ENCODE measurements around the gene RUSF1.
"Not testable (repeated sequence)": the region's sequence is repeated elsewhere in the genome, so short reads cannot be mapped to it uniquely, and the experiment has no call there.

RUSF1 gene

DNA sequence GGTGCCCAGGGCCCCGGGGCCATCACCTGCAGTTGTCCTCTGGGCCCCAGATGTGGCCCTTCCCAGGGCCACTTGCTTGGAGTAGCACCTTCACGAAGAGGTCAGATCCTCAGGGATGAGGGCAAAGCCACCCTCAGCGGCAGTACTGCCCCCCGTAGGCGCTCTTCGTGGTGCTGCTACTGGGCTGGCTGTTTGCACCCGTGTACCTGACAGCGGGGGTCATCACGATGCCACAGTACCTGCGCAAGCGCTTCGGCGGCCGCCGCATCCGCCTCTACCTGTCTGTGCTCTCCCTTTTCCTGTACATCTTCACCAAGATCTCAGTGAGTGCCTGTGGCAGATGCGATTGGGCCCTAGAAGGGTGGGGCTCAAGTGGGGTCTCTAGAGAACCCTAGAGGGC lies 22.6 kb downstream of the RUSF1 start:
- no peak for DNase-seq

DNA sequence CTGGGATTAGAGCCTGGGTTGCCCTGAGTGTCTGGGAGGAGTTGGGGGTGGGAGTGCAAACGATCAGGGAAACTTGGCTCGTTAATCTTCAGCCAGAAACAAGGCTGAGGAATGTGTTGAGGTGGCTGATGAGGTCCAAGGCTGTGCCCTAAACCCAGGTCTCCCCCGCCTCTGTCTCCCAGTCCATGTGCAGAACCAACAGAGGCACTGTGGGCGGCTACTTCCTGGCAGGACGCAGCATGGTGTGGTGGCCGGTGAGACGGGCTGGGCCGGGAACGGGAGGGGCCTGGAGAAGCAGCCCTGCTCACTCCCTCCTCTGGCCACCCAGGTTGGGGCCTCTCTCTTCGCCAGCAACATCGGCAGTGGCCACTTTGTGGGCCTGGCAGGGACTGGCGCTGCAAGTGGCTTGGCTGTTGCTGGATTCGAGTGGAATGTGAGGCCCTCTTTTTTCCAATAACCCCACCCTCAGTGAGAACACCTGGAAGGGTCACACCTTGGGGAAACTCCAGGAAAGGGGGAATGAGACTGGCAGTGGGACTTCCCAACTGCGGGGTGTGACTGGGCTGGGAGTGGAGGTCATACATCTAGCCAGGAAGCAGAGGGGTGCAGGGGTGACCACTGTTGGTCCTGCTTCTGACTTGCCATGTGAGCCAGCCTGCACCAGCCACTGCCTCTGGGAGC lies 23.6 kb downstream of the RUSF1 start:
- DNase-seq = no peak

DNA sequence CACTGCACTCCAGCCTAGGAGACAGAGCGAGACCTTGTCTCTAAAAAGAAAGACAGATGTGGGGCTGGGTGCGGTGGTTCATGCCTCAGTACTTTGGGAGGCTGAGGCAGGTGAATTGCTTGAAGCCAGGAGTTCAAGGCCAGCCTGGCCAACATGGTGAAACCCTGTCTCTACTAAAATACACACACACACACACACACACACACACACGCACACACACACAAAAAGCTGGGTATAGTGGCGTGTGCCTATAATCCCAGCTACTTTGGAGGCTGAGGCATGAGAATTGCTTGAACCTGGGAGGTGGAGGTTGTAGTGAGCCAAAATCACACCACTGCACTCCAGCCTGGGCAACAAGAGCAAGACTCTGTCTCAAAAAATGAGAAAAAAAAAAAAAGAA lies 24.1 kb downstream of the RUSF1 start:
- DNase-seq = not testable (repeated sequence)

DNA sequence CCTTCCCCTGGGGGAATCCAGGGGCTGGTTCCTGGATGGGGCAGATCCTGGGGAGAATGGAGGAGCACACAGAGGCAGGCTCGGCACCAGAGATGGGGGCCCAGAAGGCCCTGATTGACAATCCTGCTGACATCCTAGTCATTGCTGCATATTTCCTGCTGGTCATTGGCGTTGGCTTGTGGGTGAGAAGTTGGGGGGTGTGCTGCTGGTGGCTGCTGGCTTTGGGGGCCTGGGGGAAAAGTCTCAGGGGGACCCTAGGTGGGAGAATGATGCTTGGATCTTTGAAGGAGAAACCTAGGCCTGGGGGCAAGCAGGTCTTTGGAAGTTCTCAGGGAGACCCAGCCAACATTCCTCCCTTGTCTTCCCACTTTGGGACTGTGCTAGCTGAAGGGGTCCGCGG lies 25.1 kb downstream of the RUSF1 start, which contains the start of gene SLC5A2:
Gene SLC5A2, plus strand, starts transcription at position 43 of the 400 bp plus-strand sequence. Its CDS starts 14 bp downstream, at position 57.
- no peak for DNase-seq

DNA sequence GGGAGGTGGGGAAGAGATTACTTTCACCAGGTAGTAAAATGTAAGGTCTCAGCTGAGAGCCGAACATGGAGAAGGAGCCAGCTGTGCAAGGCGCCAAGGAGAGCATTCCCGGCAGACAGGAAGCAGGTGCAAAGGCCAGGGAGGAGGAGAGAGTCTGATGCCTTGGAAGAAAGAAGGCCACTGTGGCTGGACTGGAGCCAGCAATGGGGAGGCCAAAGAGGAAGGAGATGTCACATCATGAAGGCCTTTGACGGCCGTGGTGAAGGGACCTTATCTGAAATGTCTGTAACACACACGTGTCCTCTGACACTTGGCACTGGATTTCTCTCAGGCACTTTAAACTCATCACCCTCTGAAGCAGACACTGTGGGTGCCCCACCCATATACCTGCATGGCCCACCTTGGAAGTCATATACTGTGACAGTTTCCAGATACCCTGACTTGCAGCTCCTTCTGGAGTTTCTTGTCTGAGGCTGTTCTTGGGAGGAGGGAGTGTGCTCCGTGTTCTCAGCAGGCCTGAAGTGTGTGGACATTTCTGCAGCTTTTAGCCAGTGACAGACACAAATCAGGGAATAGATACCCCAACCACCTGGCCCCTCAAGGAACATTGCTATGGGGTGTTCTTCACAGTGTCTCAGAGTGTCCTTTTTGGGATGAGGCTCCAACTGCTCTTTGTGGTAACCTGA lies 27.2 kb downstream of the RUSF1 start:
- DNase-seq = peak; percentile 79

DNA sequence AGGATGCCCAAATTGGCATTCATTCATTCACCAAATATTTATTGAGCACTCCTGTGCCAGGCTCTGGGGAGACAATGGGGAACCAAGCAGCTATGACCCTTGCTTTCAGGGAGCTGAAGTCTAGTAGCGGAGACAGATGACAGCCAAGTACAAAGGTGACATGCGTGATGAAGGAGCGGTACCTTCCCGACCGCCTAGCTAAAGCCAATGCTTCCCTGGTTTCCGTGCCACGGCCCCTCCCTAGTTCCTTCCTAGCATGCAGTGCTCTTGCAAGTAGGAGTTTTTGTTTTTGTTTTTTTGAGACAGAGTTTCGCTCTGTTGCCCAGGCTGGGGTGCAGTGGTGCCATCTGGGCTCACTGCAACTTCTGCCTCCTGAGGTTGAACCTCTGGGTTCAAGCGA lies 28.4 kb downstream of the RUSF1 start:
- DNase-seq = no peak

DNA sequence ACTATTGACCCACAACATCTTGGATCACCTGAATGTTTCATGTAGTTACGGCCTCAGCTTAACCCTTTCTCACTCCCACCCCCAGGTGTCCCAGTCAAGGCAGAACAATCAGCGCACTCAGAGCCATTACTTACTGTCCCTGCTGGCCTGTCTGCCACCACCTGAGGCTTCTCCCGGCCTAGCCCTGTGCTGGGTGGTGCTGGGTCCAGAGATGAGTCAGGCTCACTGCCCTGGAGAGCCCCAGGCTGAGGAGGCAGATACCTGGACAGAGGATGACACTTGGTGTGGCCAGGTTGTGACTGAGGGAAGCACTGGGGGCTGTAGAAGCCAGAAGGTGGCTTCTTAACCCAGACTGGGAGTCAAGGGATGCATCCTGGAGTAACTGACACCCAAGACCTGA lies 29.2 kb downstream of the RUSF1 start:
- DNase-seq = no peak

DNA sequence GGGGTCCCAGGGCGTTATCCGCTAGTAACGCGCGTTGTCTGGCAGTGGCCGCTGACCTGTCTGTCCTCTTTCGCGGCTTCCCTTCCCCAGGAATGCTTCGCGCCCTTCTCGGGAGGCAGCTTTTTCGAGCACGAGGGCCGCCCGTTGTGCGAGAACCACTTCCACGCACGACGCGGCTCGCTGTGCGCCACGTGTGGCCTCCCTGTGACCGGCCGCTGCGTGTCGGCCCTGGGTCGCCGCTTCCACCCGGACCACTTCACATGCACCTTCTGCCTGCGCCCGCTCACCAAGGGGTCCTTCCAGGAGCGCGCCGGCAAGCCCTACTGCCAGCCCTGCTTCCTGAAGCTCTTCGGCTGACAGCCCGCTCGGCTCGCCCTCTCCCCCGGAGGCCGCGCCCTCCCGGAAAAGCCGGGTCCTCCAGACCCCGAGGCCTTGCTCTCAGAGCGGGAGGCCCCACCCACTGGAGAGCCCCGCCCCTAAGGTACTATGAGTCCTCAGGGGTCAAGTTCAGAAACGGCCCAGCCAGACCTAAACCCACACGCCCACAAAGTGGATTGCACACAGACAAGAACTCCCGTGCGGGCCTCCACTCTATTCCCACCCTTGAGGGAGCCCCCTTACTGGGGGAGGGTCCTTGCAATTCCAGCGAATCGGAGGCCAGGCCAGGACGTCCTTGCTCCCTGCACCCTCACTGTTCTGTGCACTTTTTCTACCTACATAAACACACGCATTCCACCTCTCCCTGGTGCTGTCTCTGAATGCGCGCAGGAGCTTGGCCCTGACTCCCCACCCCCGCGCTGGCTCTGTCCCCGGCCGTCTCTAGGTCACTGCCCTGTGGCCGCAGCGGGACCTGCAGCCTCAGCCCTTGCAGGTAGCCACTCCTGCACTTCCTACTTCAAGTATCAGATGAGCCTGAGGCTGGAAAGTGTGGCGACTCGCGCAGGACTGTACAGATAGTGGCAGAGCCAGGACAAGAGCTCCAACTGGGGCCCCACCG lies 30.7 kb downstream of the RUSF1 start:
- DNase-seq = peak; percentile 84

DNA sequence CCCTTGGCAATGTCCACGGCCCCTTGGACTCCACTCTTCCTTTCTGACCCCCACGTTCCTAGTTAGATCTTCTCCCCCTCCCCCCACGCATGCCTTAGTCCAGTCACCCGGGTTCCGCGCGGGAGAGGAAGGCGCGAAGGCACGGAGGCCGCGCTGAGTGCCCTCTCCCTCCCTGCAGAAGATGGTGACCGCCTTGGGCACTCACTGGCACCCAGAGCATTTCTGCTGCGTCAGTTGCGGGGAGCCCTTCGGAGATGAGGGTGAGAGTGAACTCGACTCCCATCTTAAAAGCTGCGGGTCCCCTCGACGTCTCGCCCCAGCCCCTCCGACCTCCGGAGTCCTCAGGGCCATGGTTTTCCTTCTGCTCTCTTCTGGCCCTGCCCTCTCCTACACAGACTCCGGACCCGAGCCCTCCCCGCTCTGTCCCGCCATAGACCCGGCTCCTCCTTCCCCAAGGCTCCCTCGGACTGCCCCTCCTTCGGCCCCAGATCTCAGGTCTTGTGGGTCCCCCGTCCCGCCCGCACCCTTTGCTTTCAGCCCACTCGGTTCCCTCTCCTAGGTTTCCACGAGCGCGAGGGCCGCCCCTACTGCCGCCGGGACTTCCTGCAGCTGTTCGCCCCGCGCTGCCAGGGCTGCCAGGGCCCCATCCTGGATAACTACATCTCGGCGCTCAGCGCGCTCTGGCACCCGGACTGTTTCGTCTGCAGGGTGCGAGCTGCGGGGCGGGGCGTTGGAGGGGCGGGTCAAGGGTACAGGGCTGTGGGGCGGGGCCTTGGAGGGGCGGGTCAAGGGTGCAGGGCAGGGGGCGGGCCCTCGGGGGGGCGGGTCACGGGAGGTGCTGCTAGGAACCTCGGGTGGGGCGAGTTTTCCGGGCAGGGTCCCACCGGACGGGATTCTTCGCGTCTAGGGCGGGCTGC lies 31.6 kb downstream of the RUSF1 start:
- DNase-seq = peak; percentile 76

DNA sequence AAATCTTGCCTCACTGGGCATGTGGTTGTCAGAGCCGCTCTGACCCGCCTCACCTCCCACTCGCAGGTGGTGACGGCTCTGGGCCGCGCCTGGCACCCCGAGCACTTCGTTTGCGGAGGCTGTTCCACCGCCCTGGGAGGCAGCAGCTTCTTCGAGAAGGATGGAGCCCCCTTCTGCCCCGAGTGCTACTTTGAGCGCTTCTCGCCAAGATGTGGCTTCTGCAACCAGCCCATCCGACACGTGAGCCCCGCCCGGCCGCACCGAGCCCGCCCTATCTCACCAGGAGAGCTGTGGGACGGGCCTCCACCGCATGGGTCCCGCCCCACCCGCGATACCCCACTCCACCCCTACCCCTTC lies 32.3 kb downstream of the RUSF1 start:
- no peak for DNase-seq

DNA sequence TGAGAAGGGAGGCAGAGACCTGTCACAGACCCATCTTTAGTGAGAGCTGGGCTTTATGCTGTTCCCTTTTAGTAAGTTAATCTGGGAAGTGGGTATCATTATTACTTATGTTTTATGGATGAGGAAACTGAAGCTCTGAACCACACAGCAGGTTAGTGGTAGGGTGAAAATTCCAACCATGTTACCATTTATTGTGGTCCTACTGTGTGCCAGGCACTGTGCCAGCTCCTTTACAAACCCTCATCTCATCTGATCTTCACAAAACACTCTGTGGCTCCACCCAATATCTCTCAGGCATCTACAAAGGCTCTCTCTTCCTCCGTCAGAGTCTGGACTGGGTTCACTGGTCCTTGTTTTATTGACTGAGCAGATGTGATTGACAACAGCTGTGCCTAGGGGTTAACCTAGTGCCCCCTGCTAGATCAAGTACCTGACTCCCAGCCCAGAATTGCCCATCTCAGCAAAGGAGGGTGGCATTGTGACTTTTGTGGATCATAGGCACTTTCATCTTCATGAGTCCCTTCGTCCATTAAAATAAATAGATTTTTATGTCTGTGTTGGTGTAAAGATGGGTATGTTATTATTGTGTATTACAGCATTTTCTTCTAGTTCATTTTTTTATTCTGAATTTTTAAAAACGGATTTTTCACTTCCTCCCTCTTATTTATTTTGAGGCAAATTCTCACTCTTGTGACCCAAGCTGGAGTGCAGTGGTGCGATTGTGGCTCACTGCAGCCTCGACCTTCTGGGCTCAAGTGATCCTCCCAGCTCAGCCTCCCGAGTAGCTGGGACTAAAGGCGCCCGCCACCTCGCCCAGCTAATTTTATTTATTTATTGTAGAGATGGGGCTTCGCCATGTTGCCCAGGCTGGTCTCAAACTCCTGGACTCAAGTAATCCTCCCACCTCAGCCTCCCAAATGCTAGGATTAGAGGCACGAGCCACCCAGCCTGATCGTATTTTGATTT lies 33.1 kb downstream of the RUSF1 start:
- DNase-seq = no peak

DNA sequence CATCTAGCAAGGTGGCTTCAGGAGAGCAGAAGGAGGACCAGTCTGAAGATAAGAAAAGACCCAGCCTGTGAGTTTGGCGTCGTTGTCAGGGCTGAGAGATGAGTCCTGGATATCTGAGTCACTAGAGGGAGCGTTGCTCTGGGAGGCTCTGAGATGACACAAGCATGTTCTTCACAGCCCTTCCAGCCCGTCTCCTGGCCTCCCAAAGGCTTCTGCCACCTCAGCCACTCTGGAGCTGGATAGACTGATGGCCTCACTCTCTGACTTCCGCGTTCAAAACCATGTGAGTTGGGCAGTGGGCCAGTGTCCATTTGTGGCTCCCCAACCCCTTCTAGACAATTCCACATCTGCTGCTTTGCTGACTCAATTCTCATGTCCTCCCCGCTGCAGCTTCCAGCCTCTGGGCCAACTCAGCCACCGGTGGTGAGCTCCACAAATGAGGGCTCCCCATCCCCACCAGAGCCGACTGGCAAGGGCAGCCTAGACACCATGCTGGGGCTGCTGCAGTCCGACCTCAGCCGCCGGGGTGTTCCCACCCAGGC lies 33.9 kb downstream of the RUSF1 start:
- DNase-seq = peak; percentile 56

DNA sequence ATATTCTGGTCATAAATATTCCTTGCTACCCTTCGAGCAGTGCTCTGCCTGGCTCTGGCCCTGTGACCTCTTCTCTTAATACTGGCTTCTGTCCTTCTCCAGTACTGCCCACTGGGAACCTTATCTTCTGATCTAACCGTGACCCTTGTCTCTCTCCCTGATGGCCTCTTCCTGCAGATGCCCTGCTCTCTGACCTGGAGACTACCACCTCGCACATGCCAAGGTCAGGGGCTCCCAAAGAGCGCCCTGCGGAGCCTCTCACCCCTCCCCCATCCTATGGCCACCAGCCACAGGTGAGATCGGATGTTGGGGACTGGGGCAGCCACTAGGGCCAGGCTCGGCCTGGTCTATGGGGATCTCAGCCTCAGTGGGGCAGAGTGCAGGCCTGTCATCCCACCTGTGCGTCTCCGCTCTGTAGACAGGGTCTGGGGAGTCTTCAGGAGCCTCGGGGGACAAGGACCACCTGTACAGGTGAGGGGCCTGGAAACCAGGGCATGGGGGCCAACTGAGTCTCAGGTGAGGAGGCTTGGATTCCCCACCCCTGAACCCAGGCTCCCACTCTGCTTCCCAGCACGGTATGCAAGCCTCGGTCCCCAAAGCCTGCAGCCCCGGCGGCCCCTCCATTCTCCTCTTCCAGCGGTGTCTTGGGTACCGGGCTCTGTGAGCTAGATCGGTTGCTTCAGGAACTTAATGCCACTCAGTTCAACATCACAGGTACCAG lies 34.8 kb downstream of the RUSF1 start:
- DNase-seq = no peak

DNA sequence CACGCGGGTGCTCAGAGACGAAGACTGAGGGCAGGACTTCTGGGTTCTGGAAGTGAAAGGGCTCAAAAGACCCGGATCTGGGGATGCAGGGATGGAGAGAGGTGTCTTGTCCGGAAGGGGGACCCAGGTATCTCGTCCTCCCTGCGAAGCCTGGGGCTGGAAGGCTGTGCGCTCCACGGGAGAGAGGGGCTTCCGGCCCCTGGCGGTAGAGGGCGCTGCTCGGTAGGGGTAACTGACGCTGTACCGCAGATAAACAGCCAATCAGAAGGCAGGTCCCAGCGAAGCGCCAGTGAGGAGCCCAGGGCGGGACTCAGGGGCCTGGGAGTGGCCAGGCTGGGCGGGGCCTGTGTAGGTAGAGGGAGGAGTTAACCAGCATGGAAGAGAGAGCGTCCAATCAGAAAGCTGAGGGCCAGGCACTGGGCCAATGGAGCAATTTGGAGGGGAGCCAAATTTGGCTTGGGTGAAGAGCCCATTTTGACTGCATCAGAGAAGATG lies 35.4 kb downstream of the RUSF1 start:
- DNase-seq = peak; percentile 86

DNA sequence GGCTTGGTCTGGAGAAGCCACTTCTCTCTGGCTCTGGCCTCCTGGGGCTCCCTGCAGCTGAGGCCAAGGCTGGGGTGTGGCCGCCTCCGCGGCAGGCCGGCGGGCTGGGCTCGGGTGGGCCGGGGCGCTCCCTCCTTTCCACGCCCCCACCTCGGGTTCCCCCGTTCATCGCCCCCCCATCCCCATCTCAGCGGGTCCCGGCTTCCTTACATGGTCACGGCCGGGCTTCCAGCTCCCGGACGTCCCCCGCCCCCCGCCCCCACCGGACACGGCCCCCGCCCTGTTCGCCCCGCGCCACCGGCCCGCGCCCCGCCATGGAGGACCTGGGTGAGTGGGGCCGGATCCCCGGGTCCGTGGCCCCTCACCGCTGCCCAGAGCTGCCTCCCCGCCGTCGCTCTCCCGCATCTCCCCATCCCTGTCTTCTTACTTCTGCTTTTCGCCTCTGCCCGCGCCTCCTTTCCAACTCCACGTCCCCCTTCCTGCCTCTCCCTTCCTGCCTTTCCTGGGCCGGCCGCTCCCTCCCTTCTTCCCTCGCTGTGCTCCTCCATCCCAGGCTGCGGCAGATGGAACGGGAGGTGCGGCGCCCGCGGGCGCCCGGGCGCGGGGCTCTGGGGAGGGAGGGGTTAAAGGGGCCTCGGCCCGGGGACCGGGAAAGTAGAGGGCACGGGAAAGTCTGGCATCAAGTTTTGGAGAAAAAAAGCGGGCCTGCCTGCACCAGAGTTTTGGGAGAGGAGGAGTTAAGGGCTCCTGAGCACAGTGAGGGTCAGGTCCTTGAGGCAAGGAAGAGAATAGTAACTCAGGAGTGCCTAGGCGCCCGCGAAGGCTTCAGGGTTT lies 36.1 kb downstream of the RUSF1 start, which contains the start of gene TGFB1I1:
Gene TGFB1I1, plus strand, starts transcription at position 278 of the 834 bp plus-strand sequence. Its CDS starts 37 bp downstream, at position 315.
- peak; percentile 47 for DNase-seq

DNA sequence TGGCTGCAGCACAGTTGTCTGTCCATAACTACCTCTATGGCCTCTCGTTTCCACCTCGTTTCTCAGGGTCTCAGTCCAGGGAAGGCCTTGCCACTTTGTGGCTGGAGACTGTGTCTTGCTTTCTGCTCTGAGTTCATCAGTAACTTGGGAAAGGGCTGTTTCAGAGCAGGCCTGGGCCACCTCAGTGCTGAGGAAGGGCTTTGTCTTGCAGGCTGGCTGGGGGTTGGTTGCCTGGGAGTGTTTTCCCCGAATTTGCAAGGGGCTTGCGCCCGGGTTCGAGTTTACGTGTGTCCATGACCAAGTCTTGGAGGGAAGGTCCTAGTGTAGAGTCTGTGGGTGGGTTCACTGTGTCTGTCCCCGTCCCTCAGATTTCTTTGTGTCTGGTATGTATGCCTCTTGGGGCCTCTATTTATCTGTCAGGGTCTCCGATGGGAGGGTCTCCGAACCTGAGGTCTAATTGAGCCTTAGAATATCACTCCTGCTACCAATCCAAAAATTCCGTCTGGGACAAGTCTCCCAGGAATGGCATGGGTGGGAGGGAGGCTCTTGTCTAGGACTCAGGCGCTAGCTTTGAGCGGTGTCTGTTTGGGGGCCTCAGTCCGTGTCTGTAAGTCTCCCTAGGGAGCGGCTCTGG lies 36.8 kb downstream of the RUSF1 start:
- no peak for DNase-seq

DNA sequence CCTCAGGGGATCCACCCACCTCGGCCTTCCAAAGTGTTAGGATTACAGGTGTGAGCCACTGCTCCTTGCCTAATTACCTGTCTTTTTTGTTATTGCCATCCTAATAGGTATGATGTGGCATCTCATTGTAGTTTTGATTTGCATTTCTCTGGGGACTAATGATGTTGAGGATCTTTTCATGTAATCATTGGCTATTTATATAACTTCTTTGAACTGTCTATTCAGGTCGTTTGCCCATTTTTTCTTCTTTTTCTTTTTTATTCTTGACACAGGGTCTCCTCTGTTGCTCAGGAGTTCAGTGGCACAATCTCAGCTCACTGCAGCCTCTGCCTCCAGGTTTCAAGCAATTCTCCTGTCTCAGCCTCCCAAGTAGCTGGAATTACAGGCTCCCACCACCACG lies 37.6 kb downstream of the RUSF1 start:
- DNase-seq = no peak

DNA sequence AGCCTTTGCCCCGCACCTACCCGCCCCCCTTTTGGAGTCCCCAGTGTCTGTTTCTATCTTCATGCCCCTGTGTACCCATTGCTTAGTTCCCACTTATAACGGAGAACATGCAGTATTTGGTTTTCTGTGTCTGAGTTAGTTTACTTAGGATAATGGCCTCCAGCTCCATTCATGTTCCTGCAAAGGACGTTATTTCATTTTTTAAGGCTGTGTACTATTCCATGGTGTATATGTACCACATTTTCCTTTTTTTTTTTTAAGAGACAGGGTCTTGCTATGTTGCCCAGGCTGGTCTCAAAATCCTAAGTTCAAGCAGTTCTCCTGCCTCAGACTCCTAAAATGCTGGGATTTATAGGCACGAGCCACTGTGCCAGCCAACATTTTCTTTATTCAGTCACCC lies 40.3 kb downstream of the RUSF1 start:
- no peak for DNase-seq
